Measurements from ENCODE around the gene REV3L. TPM values are rescaled to one million over a fixed set of nuclear protein-coding genes. Genes with fewer than 3 reads are reported as not detected.

Gene REV3L
- total RNA-seq, 1 donor from 2014 or later: 23.0 TPM

DNA sequence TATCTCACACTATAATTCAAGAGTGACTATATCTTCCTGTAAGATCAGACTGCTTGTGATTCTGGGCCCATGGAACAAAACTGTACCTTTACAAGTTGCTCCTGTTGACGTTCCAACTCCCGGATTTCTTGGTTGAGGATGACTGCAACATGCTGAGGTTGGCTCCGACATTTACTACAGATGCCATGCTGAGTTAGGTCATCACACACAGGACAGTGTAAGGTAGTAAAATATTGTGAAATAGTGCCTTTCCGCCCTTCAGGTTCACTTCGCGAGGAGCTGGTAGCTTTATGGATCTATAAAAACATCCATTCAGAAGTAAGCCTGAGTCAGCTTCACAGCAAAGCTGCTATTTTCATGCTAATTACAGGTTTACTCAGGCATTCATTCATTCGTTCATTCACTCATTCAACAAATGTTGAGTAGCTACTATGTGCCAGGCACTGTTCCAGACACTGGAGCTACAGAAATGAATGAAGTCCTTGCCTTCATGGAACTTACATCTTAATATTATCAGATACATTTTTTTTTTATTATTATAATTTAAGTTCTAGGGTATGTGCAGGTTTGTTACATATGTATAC lies 175.7 kb downstream of the REV3L start:
- Mint-ChIP-seq H3K9me3 (ENCODE audit: unreplicated experiment) (no peaks in the 10 kb centered on the region), H3K36me3 (ENCODE audit: low read depth, unreplicated experiment) (peaks cover 13% of the 10 kb centered on the region), H3K27ac (ENCODE audit: unreplicated experiment) (no peak overlapping the region), H3K4me3 (ENCODE audit: unreplicated experiment) (no peak overlapping the region), H3K4me1 (ENCODE audit: low read depth, unreplicated experiment) (no peaks in the 10 kb centered on the region), H3K27me3 (ENCODE audit: low read depth, unreplicated experiment) (no peaks in the 10 kb centered on the region)
- H3K4me1 ChIP-seq (ENCODE audit: insufficient read depth, low read length): no peaks in the 10 kb centered on the region
- H3K27me3 ChIP-seq (ENCODE audit: insufficient read depth, low read length): no peaks in the 10 kb centered on the region
- DNase-seq (ENCODE audit: low read depth): no peak
- FAIRE-seq: no peak
- H3K4me2 ChIP-seq (ENCODE audit: low read length): no peak overlapping the region
- no peak overlapping the region for H2AFZ ChIP-seq (ENCODE audit: low read depth, low read length)
- no peak overlapping the region for H3K4me3 ChIP-seq (ENCODE audit: insufficient read depth, low read depth, low read length)
- H3K79me2 ChIP-seq (ENCODE audit: insufficient read depth, low read length): no peaks in the 10 kb centered on the region
- H3K9ac ChIP-seq (ENCODE audit: low read length): no peak overlapping the region
- H3K9me3 ChIP-seq (ENCODE audit: insufficient read depth, low read depth, low read length): no peaks in the 10 kb centered on the region
- H3K36me3 ChIP-seq (ENCODE audit: insufficient read depth, low read length): peaks cover 26% of the 10 kb centered on the region
- TF ChIP-seq EZH2 (IDR thresholded peaks at IDR 0.05; ENCODE audit: insufficient read depth, low read length): no peak
- TF ChIP-seq, protein P1, sequence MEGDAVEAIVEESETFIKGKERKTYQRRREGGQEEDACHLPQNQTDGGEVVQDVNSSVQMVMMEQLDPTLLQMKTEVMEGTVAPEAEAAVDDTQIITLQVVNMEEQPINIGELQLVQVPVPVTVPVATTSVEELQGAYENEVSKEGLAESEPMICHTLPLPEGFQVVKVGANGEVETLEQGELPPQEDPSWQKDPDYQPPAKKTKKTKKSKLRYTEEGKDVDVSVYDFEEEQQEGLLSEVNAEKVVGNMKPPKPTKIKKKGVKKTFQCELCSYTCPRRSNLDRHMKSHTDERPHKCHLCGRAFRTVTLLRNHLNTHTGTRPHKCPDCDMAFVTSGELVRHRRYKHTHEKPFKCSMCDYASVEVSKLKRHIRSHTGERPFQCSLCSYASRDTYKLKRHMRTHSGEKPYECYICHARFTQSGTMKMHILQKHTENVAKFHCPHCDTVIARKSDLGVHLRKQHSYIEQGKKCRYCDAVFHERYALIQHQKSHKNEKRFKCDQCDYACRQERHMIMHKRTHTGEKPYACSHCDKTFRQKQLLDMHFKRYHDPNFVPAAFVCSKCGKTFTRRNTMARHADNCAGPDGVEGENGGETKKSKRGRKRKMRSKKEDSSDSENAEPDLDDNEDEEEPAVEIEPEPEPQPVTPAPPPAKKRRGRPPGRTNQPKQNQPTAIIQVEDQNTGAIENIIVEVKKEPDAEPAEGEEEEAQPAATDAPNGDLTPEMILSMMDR (IDR thresholded peaks at IDR 0.05; ENCODE audit: insufficient read depth, low read depth, low read length): no peak
- no peak overlapping the region for H3K27ac ChIP-seq (ENCODE audit: low read depth, low read length)
- H4K20me1 ChIP-seq (ENCODE audit: insufficient read depth, low read length): no peaks in the 10 kb centered on the region

DNA sequence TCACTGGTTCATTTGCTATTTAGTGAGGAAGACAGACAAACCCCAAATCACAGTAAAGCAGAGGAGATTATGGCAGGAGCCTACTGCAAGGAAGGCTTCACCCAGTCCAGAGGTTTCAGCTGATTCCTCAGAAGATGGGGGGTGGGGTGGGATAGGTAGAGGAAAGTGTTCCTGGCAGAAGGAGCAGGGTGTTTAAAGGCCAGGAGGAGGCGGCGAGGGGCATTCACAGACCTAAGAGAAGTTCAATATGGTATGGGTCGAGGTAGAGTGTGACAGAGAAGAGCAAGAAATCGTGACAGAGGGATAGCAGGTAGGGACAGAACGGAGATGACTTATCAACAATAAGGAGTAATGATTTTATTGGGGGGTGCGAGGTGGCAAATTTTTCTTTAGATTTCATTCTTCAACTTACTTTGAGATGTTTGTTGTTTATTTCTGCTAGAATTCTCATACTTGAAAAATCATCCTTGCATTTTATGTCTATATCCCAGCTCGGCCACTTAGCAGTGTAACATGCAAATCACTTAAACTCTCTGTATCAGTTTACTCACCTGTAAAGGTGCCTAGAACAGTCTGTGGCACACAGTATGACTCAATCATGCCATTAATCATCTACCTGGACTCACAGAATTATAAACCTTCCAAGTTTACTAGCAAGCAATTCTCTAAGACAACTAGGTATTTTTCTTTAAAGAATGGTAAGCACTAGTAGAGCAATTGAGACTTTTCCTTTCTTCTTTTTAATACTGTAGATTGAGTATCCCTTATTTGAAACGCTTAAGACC lies 176.7 kb downstream of the REV3L start:
- DNase-seq (ENCODE audit: low read depth) (no peak), FAIRE-seq (no peak)
- Mint-ChIP-seq H3K36me3 (ENCODE audit: low read depth, unreplicated experiment) (peaks cover 14% of the 10 kb centered on the region), H3K27ac (ENCODE audit: unreplicated experiment) (no peak overlapping the region), H3K4me3 (ENCODE audit: unreplicated experiment) (no peak overlapping the region), H3K4me1 (ENCODE audit: low read depth, unreplicated experiment) (peaks cover under 1% of the 10 kb centered on the region), H3K9me3 (ENCODE audit: unreplicated experiment) (peaks cover under 1% of the 10 kb centered on the region), H3K27me3 (ENCODE audit: low read depth, unreplicated experiment) (no peaks in the 10 kb centered on the region)
- no peak overlapping the region for H3K4me2 ChIP-seq (ENCODE audit: low read length)
- peaks cover 28% of the 10 kb centered on the region for H3K36me3 ChIP-seq (ENCODE audit: insufficient read depth, low read length)
- no peak overlapping the region for H2AFZ ChIP-seq (ENCODE audit: low read depth, low read length)
- no peaks in the 10 kb centered on the region for H3K27me3 ChIP-seq (ENCODE audit: insufficient read depth, low read length)
- H3K79me2 ChIP-seq (ENCODE audit: insufficient read depth, low read length): no peaks in the 10 kb centered on the region
- TF ChIP-seq, protein P1 (IDR thresholded peaks at IDR 0.05; ENCODE audit: insufficient read depth, low read depth, low read length): no peak
- TF ChIP-seq EZH2 (IDR thresholded peaks at IDR 0.05; ENCODE audit: insufficient read depth, low read length): no peak
- H3K9me3 ChIP-seq (ENCODE audit: insufficient read depth, low read depth, low read length): no peaks in the 10 kb centered on the region
- no peak overlapping the region for H3K4me3 ChIP-seq (ENCODE audit: insufficient read depth, low read depth, low read length)
- H3K9ac ChIP-seq (ENCODE audit: low read length): no peak overlapping the region
- H3K27ac ChIP-seq (ENCODE audit: low read depth, low read length): no peak overlapping the region
- H3K4me1 ChIP-seq (ENCODE audit: insufficient read depth, low read length): no peaks in the 10 kb centered on the region
- H4K20me1 ChIP-seq (ENCODE audit: insufficient read depth, low read length): no peaks in the 10 kb centered on the region

DNA sequence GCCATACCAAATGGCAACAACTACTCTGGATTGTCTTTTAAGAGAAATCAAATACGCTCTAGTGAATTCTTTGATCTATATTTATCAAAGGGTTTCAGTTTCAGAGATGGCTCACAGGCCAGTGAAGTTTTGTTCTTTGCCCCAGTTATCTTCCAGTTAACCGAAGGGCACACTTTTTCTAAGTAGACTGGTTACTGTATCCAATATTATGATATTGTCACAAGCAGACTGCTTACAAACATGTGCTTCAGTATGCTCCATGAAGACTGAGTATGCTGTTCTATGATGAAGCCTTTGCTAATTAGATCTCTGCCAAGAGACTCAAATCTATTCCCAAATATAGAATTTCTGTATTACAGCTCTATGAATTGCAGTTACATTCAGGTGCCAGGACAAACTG lies 181.1 kb downstream of the REV3L start:
- no peak overlapping the region for H3K9ac ChIP-seq (ENCODE audit: low read length)
- no peak overlapping the region for H3K4me3 ChIP-seq (ENCODE audit: insufficient read depth, low read depth, low read length)
- no peaks in the 10 kb centered on the region for H4K20me1 ChIP-seq (ENCODE audit: insufficient read depth, low read length)
- Mint-ChIP-seq H3K4me1 (ENCODE audit: low read depth, unreplicated experiment) (peaks cover 4% of the 10 kb centered on the region), H3K27me3 (ENCODE audit: low read depth, unreplicated experiment) (no peaks in the 10 kb centered on the region), H3K36me3 (ENCODE audit: low read depth, unreplicated experiment) (peaks cover 10% of the 10 kb centered on the region), H3K9me3 (ENCODE audit: unreplicated experiment) (peaks cover 4% of the 10 kb centered on the region), H3K27ac (ENCODE audit: unreplicated experiment) (no peak overlapping the region), H3K4me3 (ENCODE audit: unreplicated experiment) (no peak overlapping the region)
- no peak overlapping the region for H3K4me2 ChIP-seq (ENCODE audit: low read length)
- no peaks in the 10 kb centered on the region for H3K27me3 ChIP-seq (ENCODE audit: insufficient read depth, low read length)
- no peak for DNase-seq (ENCODE audit: low read depth)
- H3K79me2 ChIP-seq (ENCODE audit: insufficient read depth, low read length): no peaks in the 10 kb centered on the region
- FAIRE-seq: no peak
- TF ChIP-seq EZH2 (IDR thresholded peaks at IDR 0.05; ENCODE audit: insufficient read depth, low read length): no peak
- TF ChIP-seq, protein P1 (IDR thresholded peaks at IDR 0.05; ENCODE audit: insufficient read depth, low read depth, low read length): no peak
- no peaks in the 10 kb centered on the region for H3K9me3 ChIP-seq (ENCODE audit: insufficient read depth, low read depth, low read length)
- no peak overlapping the region for H2AFZ ChIP-seq (ENCODE audit: low read depth, low read length)
- H3K27ac ChIP-seq (ENCODE audit: low read depth, low read length): no peak overlapping the region
- peaks cover 5% of the 10 kb centered on the region for H3K36me3 ChIP-seq (ENCODE audit: insufficient read depth, low read length)
- H3K4me1 ChIP-seq (ENCODE audit: insufficient read depth, low read length): no peaks in the 10 kb centered on the region
